Trophoblast cell (in vitro differentiated cells and primary cell): Measurements from ENCODE around the gene NMT1.

ENCODE experiments used
- DNase-seq, 2 donors: peaks; one replicate each; pipeline ENCODE4 v3.0.0-alpha.2; 2016
- H2AFZ ChIP-seq: 2 replicates; pipeline ENCODE4 v1.6.1; 2013; ENCODE audit warnings: low read length, moderate library complexity, mild to moderate bottlenecking; ENCODE audit not compliant: insufficient read depth, poor library complexity
- H2AK5ac ChIP-seq: 2 replicates; pipeline ENCODE4 v1.6.1; 2013; ENCODE audit warnings: mild to moderate bottlenecking, low read length
- H2BK120ac ChIP-seq: 2 replicates; pipeline ENCODE4 v1.6.1; 2013; ENCODE audit warnings: low read length, mild to moderate bottlenecking, moderate library complexity; ENCODE audit not compliant: insufficient read depth, poor library complexity
- H2BK12ac ChIP-seq: 2 replicates; pipeline ENCODE4 v1.6.1; 2013; ENCODE audit warnings: mild to moderate bottlenecking, low read length, moderate library complexity
- H2BK5ac ChIP-seq: 2 replicates; pipeline ENCODE4 v1.6.1; 2013; ENCODE audit warnings: low read length, low read depth, moderate library complexity, mild to moderate bottlenecking; ENCODE audit not compliant: poor library complexity
- H3K14ac ChIP-seq: 2 replicates; pipeline ENCODE4 v1.6.1; 2013; ENCODE audit warnings: mild to moderate bottlenecking, low read length
- H3K18ac ChIP-seq: 2 replicates; pipeline ENCODE4 v1.6.1; 2013; ENCODE audit warnings: mild to moderate bottlenecking, low read length
- H3K23ac ChIP-seq: 2 replicates; pipeline ENCODE4 v1.6.1; 2013; ENCODE audit warnings: low read length
- H3K27ac ChIP-seq: 2 replicates; pipeline ENCODE4 v1.5.1; 2013; ENCODE audit warnings: low read depth, mild to moderate bottlenecking, inconsistent platforms, low read length, moderate library complexity
- H3K27me3 ChIP-seq: 2 replicates; pipeline ENCODE4 v1.6.1; 2013; ENCODE audit warnings: inconsistent platforms, mild to moderate bottlenecking, low read length, moderate library complexity; ENCODE audit not compliant: insufficient read depth
- H3K36me3 ChIP-seq, 2 experiments: 1 replicate in 1 of 2; 2 replicates in 1 of 2; pipeline ENCODE4 v1.6.1; 2013; ENCODE audit warnings: low read length in 2 of 2, mild to moderate bottlenecking in 2 of 2, moderate library complexity in 1 of 2; ENCODE audit not compliant: insufficient read depth in 2 of 2, control insufficient read depth in 1 of 2
- H3K4ac ChIP-seq: 2 replicates; pipeline ENCODE4 v1.6.1; 2013; ENCODE audit warnings: low read depth, mild to moderate bottlenecking, low read length, moderate library complexity
- H3K4me1 ChIP-seq, 2 experiments: 1 replicate in 1 of 2; 2 replicates in 1 of 2; pipeline ENCODE4 v1.6.1; 2013; ENCODE audit warnings: low read length in 2 of 2, mild to moderate bottlenecking in 2 of 2, moderate library complexity in 1 of 2; ENCODE audit not compliant: insufficient read depth in 2 of 2, control insufficient read depth in 1 of 2
- H3K4me2 ChIP-seq: 2 replicates; pipeline ENCODE4 v1.6.1; 2013; ENCODE audit warnings: inconsistent platforms, mild to moderate bottlenecking, low read length, moderate library complexity
- H3K4me3 ChIP-seq: 2 replicates; pipeline ENCODE4 v1.5.1; 2013; ENCODE audit warnings: mild to moderate bottlenecking, low read depth, low read length, inconsistent platforms
- H3K79me1 ChIP-seq: one replicate; pipeline ENCODE4 v1.6.1; 2013; ENCODE audit warnings: low read length
- H3K79me2 ChIP-seq: 2 replicates; pipeline ENCODE4 v1.6.1; 2013; ENCODE audit warnings: low read length, mild to moderate bottlenecking; ENCODE audit not compliant: control insufficient read depth, insufficient read depth, poor library complexity
- H3K9ac ChIP-seq: 2 replicates; pipeline ENCODE4 v1.6.1; 2013; ENCODE audit warnings: mild to moderate bottlenecking, low read length
- H3K9me3 ChIP-seq: 2 replicates; pipeline ENCODE4 v1.6.1; 2013; ENCODE audit warnings: low read depth, mild to moderate bottlenecking, control low read depth, inconsistent platforms, low read length; ENCODE audit not compliant: insufficient read depth
- H4K12ac ChIP-seq: 2 replicates; pipeline ENCODE4 v1.6.1; 2013; ENCODE audit warnings: low read depth, mild to moderate bottlenecking, low read length, moderate library complexity
- H4K8ac ChIP-seq: 2 replicates; pipeline ENCODE4 v1.6.1; 2013; ENCODE audit warnings: low read depth, mild to moderate bottlenecking, low read length, moderate library complexity
- H4K91ac ChIP-seq: one replicate; pipeline ENCODE4 v1.6.1; 2013; ENCODE audit warnings: low read depth, mild to moderate bottlenecking, low read length, moderate library complexity
- WGBS: extraction: QIAGEN DNeasy Blood & Tissue Kit; methylation state at CpG from one replicate; pipeline ENCODE4 v1.1.7; 2013; ENCODE audit warnings: missing lambda C conversion rate; ENCODE audit not compliant: insufficient read length, insufficient coverage; ENCODE audit errors: extremely low coverage; 5-methylcytosine and 5-hydroxymethylcytosine counted together

The NMT1 gene

GRCh38 chr17:45131616-45132319 is 70.7 kb downstream of the NMT1 start:
- Histone ChIP-seq H3K4ac (peak overlapping the region; percentile 65), H3K79me1 (peaks cover 32% of the 10 kb centered on the region), H3K4me3 (peak overlapping the region; percentile 80), H3K9ac (no peak overlapping the region), H3K23ac (no peak overlapping the region), H4K91ac (peak overlapping the region; percentile 60), H3K27ac (peak overlapping the region; percentile 58), H3K9me3 (no peaks in the 10 kb centered on the region), H4K8ac (peak overlapping the region; percentile 46), H3K14ac (peak overlapping the region; percentile 33), H3K4me2 (peak overlapping the region; percentile 93), H3K36me3 (no peaks in the 10 kb centered on the region), H4K12ac (peak overlapping the region; percentile 63), H2AFZ (peak overlapping the region; percentile 32), H2BK120ac (peak overlapping the region; percentile 59), H3K4me1 (peaks cover 42 to 49% of the 10 kb centered on the region in 2 experiments), H3K27me3 (no peaks in the 10 kb centered on the region), H3K18ac (peak overlapping the region; percentile 61), H2AK5ac (no peak overlapping the region), H2BK12ac (peak overlapping the region; percentile 11), H3K79me2 (peaks cover 6% of the 10 kb centered on the region), H2BK5ac (peak overlapping the region; percentile 8)
- no CpG with 5 or more reads among the region's 46 CpGs for WGBS
- peak; percentile 78 to 87 for DNase-seq

GRCh38 chr17:45132320-45132571 is 71.1 kb downstream of the NMT1 start, which contains the start of gene PLCD3:
PLCD3 (minus strand) TSS chr17:45132515; CDS start chr17:45132410, 105 bp downstream.
- Histone ChIP-seq H3K79me2 (peaks cover 6% of the 10 kb centered on the region), H3K4ac (peak within 1 kb of the TSS; percentile 65)

GRCh38 chr17:45132572-45133463 is 71.7 kb downstream of the NMT1 start:
- Histone ChIP-seq H3K23ac (no peak overlapping the region), H3K4me3 (peak overlapping the region; percentile 79), H3K79me1 (peaks cover 30% of the 10 kb centered on the region), H3K79me2 (peaks cover 6% of the 10 kb centered on the region), H2BK5ac (peak overlapping the region; percentile 69), H3K14ac (peak overlapping the region; percentile 68), H3K27ac (peak overlapping the region; percentile 69), H3K36me3 (no peaks in the 10 kb centered on the region), H2AFZ (peak overlapping the region; percentile 27), H3K18ac (peak overlapping the region; percentile 67), H3K4me2 (peak overlapping the region; percentile 94), H2BK120ac (peak overlapping the region; percentile 64), H4K8ac (peak overlapping the region; percentile 73), H3K4ac (no peak overlapping the region), H3K27me3 (no peaks in the 10 kb centered on the region), H4K12ac (no peak overlapping the region), H3K4me1 (peaks cover 34 to 41% of the 10 kb centered on the region in 2 experiments), H3K9me3 (no peaks in the 10 kb centered on the region), H4K91ac (no peak overlapping the region), H2AK5ac (no peak overlapping the region), H3K9ac (peak overlapping the region; percentile 57), H2BK12ac (no peak overlapping the region)
- DNase-seq, result peak; percentile 83 to 92
- no CpG with 5 or more reads among the region's 71 CpGs for WGBS

More at GRCh38 chr17:45132320-45132571, 71.1 kb downstream of the NMT1 start, which contains the start of gene PLCD3:
- DNase-seq, result no peak
- no peaks in the 10 kb centered on the region for H3K9me3 ChIP-seq
- H2BK5ac ChIP-seq, result peak within 1 kb of the TSS; percentile 69
- H3K27ac ChIP-seq, result peak within 1 kb of the TSS; percentile 69
- peak within 1 kb of the TSS; percentile 63 for H4K12ac ChIP-seq
- H3K27me3 ChIP-seq, result no peaks in the 10 kb centered on the region
- H3K9ac ChIP-seq, result peak within 1 kb of the TSS; percentile 57
- H4K8ac ChIP-seq, result peak within 1 kb of the TSS; percentile 73
- H3K14ac ChIP-seq, result peak within 1 kb of the TSS; percentile 68
- peak within 1 kb of the TSS; percentile 11 for H2BK12ac ChIP-seq
- H3K36me3 ChIP-seq, result no peaks in the 10 kb centered on the region
- H3K79me1 ChIP-seq, result peaks cover 30% of the 10 kb centered on the region
- peak within 1 kb of the TSS; percentile 80 for H3K4me3 ChIP-seq
- peak within 1 kb of the TSS; percentile 60 for H4K91ac ChIP-seq
- H3K18ac ChIP-seq, result peak within 1 kb of the TSS; percentile 67
- H3K4me1 ChIP-seq, result peaks cover 40 to 47% of the 10 kb centered on the region in 2 experiments
- WGBS, result no CpG with 5 or more reads among the region's 36 CpGs
- peak within 1 kb of the TSS; percentile 94 for H3K4me2 ChIP-seq
- no peak within 1 kb of the TSS for H2AK5ac ChIP-seq
- H2AFZ ChIP-seq, result peak within 1 kb of the TSS; percentile 32
- H3K23ac ChIP-seq, result no peak within 1 kb of the TSS
- H2BK120ac ChIP-seq, result peak within 1 kb of the TSS; percentile 64

GRCh38 chr17:45135192-45135977 is 74.3 kb downstream of the NMT1 start, which contains the start of gene ACBD4:
ACBD4 (plus strand) TSS chr17:45135687; CDS start chr17:45136145, 458 bp downstream.
- no peak within 1 kb of the TSS for H2BK12ac ChIP-seq
- H3K23ac ChIP-seq, result no peak within 1 kb of the TSS
- H3K27me3 ChIP-seq, result no peaks in the 10 kb centered on the region
- peak within 1 kb of the TSS; percentile 81 for H4K91ac ChIP-seq
- H3K9me3 ChIP-seq, result no peaks in the 10 kb centered on the region
- no CpG with 5 or more reads among the region's 40 CpGs for WGBS
- H3K18ac ChIP-seq, result peak within 1 kb of the TSS; percentile 66
- peak within 1 kb of the TSS; percentile 62 for H4K12ac ChIP-seq
- peak within 1 kb of the TSS; percentile 19 for H2BK120ac ChIP-seq
- peaks cover 14 to 22% of the 10 kb centered on the region in 2 experiments for H3K4me1 ChIP-seq
- peak within 1 kb of the TSS; percentile 80 for H2AK5ac ChIP-seq
- H3K9ac ChIP-seq, result no peak within 1 kb of the TSS
- H3K36me3 ChIP-seq, result no peaks in the 10 kb centered on the region
- peaks cover 19% of the 10 kb centered on the region for H3K79me1 ChIP-seq
- H3K4me2 ChIP-seq, result peak within 1 kb of the TSS; percentile 89
- peak within 1 kb of the TSS; percentile 11 for H3K4ac ChIP-seq
- H4K8ac ChIP-seq, result peak within 1 kb of the TSS; percentile 91
- H2BK5ac ChIP-seq, result no peak within 1 kb of the TSS
- H3K14ac ChIP-seq, result peak within 1 kb of the TSS; percentile 73
- no peak within 1 kb of the TSS for H3K27ac ChIP-seq
- peak within 1 kb of the TSS; percentile 87 for H2AFZ ChIP-seq
- H3K4me3 ChIP-seq, result peak within 1 kb of the TSS; percentile 70
- DNase-seq, result peak; percentile 96 to 100
- peaks cover 6% of the 10 kb centered on the region for H3K79me2 ChIP-seq
